H1 (cell line): ENCODE measurements around the gene ERFE.

ENCODE experiments used
- CREB1 ChIP-seq: IDR thresholded peaks from 2 replicates; pipeline ENCODE4 v1.6.1; 2012; ENCODE audit warnings: inconsistent platforms
- EZH2 ChIP-seq: fragments of 200-600 bp; sonication (generic); IDR thresholded peaks from 2 replicates; pipeline ENCODE4 v1.7.1; 2012; ENCODE audit warnings: low read depth, mild to moderate bottlenecking, moderate library complexity, low read length, inconsistent platforms; ENCODE audit not compliant: severe bottlenecking
- FOSL1 ChIP-seq: IDR thresholded peaks from 2 replicates; pipeline ENCODE4 v1.6.1; 2011; ENCODE audit warnings: mild to moderate bottlenecking, low read depth, low read length, moderate library complexity; ENCODE audit not compliant: insufficient read depth
- JUN ChIP-seq: IDR thresholded peaks from 2 replicates; pipeline ENCODE4 v1.6.1; 2011; ENCODE audit warnings: low read depth, mild to moderate bottlenecking, improper control_type of control experiment, low read length
- RXRA ChIP-seq: IDR thresholded peaks from 2 replicates; pipeline ENCODE4 v1.6.1; 2011; ENCODE audit warnings: low read depth, mild to moderate bottlenecking, low read length, moderate library complexity; ENCODE audit not compliant: insufficient read depth
- TF ChIP-seq, protein P1 (sequence below), 3 experiments: IDR thresholded peaks; 1 replicate in 2 of 3; 2 replicates in 1 of 3; pipeline versions ENCODE4 v1.5.1 to v1.6.1; 2011; ENCODE audit warnings: low read length in 3 of 3, mild to moderate bottlenecking in 3 of 3, inconsistent platforms in 2 of 3, low read depth in 1 of 3, moderate library complexity in 1 of 3; ENCODE audit not compliant: insufficient read depth in 1 of 3; ENCODE audit errors: control extremely low read depth in 1 of 3

GRCh38 chr2:238162251-238162845, 3.6 kb downstream of the ERFE start:
- TF ChIP-seq, protein P1, sequence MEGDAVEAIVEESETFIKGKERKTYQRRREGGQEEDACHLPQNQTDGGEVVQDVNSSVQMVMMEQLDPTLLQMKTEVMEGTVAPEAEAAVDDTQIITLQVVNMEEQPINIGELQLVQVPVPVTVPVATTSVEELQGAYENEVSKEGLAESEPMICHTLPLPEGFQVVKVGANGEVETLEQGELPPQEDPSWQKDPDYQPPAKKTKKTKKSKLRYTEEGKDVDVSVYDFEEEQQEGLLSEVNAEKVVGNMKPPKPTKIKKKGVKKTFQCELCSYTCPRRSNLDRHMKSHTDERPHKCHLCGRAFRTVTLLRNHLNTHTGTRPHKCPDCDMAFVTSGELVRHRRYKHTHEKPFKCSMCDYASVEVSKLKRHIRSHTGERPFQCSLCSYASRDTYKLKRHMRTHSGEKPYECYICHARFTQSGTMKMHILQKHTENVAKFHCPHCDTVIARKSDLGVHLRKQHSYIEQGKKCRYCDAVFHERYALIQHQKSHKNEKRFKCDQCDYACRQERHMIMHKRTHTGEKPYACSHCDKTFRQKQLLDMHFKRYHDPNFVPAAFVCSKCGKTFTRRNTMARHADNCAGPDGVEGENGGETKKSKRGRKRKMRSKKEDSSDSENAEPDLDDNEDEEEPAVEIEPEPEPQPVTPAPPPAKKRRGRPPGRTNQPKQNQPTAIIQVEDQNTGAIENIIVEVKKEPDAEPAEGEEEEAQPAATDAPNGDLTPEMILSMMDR (IDR thresholded peaks at IDR 0.05; ENCODE audit: control extremely low read depth in 1 of 3, insufficient read depth in 1 of 3, low read depth in 1 of 3, low read length in 3 of 3): no peak
- no peak for TF ChIP-seq JUN
- TF ChIP-seq EZH2: no peak
- no peak for TF ChIP-seq FOSL1
- no peak for TF ChIP-seq CREB1
- TF ChIP-seq RXRA: no peak
